ENCODE results near the gene UBE2G1.

DNA sequence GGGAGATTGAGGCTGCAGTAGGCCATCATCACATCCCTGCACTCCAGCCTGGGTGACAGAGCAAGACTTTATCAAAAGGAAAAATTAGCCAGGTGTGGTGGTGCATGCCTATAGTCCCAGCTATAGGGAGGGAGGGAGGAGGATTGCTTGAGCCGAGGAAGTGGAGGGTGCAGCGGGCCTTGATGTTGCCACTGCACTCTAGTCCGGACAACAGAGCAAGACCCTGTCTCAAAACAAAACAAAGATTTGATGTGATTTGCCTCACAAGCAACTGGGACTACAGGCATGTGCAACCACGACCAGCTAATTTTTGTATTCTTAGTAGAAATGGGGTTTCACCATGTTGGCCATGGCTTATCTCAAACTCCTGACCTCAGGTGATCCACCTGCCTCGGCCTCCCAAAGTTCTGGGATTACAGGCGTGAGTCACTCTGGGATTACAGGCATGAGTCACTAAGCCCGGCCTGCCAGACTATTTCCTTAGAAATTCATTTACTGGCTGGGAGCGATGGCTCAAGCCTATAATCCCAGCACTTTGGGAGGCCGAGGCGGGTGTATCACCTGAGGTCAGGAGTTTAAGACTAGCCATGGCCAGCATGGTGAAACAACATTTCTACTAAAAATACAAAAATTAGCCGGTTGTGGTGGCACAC is 11.5 kb downstream of the UBE2G1 start:
- TF ChIP-seq, protein P1, sequence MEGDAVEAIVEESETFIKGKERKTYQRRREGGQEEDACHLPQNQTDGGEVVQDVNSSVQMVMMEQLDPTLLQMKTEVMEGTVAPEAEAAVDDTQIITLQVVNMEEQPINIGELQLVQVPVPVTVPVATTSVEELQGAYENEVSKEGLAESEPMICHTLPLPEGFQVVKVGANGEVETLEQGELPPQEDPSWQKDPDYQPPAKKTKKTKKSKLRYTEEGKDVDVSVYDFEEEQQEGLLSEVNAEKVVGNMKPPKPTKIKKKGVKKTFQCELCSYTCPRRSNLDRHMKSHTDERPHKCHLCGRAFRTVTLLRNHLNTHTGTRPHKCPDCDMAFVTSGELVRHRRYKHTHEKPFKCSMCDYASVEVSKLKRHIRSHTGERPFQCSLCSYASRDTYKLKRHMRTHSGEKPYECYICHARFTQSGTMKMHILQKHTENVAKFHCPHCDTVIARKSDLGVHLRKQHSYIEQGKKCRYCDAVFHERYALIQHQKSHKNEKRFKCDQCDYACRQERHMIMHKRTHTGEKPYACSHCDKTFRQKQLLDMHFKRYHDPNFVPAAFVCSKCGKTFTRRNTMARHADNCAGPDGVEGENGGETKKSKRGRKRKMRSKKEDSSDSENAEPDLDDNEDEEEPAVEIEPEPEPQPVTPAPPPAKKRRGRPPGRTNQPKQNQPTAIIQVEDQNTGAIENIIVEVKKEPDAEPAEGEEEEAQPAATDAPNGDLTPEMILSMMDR (IDR thresholded peaks at IDR 0.05), result no peak
- no peak for TF ChIP-seq EZH2 (IDR thresholded peaks at IDR 0.05)

Measured in neural progenitor cell (in vitro differentiated cells).